ENCODE results near the gene LIMS2.

DNA sequence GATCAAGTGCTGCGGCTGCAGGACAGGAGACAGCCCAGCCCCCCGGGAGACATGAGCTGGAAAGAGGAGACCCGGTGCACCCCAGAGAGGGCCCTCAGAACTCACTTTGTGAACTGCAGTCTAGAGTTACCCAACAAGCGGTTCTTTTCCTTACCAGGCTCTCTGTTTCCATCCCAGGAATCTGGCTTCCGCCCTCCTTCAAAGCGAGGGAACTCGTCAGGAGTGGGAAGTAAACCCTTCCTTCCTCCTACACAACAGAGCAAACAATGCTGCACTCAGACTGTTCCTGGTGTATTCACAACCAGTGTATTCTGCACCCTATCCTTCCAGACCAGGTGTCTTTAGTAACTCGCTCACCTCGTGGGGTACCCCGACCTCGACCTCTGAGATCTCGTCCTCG, 34.0 kb upstream of the LIMS2 start:
- TF ChIP-seq, protein P1, sequence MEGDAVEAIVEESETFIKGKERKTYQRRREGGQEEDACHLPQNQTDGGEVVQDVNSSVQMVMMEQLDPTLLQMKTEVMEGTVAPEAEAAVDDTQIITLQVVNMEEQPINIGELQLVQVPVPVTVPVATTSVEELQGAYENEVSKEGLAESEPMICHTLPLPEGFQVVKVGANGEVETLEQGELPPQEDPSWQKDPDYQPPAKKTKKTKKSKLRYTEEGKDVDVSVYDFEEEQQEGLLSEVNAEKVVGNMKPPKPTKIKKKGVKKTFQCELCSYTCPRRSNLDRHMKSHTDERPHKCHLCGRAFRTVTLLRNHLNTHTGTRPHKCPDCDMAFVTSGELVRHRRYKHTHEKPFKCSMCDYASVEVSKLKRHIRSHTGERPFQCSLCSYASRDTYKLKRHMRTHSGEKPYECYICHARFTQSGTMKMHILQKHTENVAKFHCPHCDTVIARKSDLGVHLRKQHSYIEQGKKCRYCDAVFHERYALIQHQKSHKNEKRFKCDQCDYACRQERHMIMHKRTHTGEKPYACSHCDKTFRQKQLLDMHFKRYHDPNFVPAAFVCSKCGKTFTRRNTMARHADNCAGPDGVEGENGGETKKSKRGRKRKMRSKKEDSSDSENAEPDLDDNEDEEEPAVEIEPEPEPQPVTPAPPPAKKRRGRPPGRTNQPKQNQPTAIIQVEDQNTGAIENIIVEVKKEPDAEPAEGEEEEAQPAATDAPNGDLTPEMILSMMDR (conservative IDR thresholded peaks at IDR 0.05; ENCODE audit: low read length): no peak
- TF ChIP-seq EZH2phosphoT487 (IDR thresholded peaks at IDR 0.05; ENCODE audit: borderline replicate concordance): no peak

Measured in Loucy (cell line).